ENCODE measurements around the gene PKD1L1.

Gene PKD1L1

DNA sequence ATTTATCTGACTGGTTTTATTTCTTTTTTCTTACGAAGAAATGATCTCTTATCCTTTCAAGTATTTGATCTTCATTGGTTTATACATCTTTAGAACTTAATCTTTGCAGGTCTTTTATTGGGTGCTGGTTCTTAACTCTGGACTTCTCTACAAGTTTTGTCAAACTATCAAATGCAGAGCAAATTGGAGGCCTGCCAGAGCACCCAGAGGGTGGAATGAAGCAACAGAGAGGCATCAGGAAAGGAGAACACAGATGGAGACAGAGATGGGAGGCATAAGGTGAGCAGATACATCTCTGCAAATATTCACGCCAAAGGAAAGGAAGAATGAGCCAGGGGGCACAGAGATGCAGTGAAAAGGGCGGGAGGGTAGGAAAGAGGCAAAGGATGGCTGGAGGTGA lies 130.3 kb downstream of the PKD1L1 start:
- TF ChIP-seq, protein P1, sequence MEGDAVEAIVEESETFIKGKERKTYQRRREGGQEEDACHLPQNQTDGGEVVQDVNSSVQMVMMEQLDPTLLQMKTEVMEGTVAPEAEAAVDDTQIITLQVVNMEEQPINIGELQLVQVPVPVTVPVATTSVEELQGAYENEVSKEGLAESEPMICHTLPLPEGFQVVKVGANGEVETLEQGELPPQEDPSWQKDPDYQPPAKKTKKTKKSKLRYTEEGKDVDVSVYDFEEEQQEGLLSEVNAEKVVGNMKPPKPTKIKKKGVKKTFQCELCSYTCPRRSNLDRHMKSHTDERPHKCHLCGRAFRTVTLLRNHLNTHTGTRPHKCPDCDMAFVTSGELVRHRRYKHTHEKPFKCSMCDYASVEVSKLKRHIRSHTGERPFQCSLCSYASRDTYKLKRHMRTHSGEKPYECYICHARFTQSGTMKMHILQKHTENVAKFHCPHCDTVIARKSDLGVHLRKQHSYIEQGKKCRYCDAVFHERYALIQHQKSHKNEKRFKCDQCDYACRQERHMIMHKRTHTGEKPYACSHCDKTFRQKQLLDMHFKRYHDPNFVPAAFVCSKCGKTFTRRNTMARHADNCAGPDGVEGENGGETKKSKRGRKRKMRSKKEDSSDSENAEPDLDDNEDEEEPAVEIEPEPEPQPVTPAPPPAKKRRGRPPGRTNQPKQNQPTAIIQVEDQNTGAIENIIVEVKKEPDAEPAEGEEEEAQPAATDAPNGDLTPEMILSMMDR (IDR thresholded peaks at IDR 0.05; ENCODE audit: low read depth, low read length, missing control alignments) = no peak
- no peak for DNase-seq (ENCODE audit: low read depth)

DNA sequence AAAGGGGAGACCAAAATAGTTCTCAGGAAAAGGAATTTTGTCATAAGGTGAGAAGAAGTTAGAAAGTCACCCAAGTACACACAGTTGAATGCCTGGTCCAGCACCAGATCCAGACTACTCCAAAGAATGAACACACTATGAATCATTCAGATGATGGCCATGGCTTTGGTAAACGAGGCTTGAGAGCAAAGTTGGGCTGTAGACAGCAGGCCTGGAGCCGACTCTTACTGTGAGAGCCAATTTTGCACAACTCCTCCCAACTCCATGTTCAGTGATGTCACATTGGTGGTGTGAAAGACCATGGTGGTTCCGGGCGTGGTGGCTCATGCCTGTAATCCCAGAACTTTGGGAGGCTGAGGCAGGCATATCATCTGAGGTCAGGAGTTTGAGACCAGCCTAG lies 131.6 kb downstream of the PKD1L1 start:
- no peak for DNase-seq (ENCODE audit: low read depth)
- no peak overlapping the region for H3K4me3 ChIP-seq (ENCODE audit: low read depth, low read length)
- TF ChIP-seq, protein P1 (IDR thresholded peaks at IDR 0.05; ENCODE audit: low read depth, low read length, missing control alignments) = no peak

More for the DNA sequence above, 130.3 kb downstream of the PKD1L1 start:
- H3K4me3 ChIP-seq (ENCODE audit: low read depth, low read length) = no peak overlapping the region

DNA sequence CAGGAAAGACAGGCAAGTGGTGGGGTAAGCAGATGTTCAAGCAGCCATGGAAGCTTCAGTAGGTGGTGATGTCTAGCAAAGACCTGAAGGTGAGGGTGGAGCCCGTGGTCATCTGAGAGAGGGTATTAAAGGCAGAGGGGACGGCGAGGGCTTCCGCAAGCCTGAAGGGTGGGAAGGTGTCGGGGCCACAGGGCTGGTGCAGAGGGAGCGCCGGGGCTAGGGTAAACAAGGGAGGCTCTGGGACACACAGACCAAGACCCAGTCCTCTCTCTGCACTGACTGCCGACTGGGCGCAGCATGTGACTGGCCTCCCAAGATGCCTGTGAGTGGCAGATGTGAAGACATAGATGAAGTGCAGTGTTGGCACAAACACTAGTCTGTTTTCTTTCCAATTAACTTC lies 132.4 kb downstream of the PKD1L1 start:
- TF ChIP-seq, protein P1 (IDR thresholded peaks at IDR 0.05; ENCODE audit: low read depth, low read length, missing control alignments) = no peak

DNA sequence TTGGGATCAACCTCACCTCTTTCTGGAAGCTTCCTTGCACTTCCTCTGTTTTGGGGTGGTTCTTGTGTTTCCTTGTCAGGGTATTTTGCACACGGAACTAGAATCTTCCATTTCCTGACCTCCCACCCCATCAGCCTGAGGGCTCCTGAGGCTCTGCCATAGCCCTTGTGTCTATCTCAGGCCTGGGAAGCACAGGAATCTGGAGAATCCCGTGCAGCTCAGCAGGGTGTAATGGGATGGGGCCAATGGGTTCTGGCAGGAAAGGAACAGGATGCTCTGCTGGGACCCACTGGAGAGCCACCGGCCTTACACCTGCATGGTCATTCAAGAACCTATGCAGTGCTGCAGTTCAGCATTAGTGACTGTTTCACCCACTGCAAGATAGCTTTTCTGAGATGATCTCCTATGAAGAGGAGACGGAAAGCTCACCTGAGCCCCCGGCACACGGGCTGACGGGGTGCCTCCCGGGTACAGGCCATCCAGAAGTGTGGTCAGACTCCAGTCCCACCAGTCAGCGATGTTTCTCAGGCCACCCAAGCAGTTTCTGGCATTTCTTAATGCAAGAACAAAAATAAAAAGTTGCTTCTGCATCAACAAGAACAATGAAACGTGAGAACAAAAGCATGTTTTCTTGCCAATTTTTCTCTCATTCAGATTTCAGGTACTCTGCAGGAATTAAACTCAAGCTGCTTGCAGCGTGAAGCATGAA lies 133.2 kb downstream of the PKD1L1 start:
- TF ChIP-seq, protein P1 (IDR thresholded peaks at IDR 0.05; ENCODE audit: low read depth, low read length, missing control alignments) = no peak
- no peak overlapping the region for H3K4me3 ChIP-seq (ENCODE audit: low read depth, low read length)
- no peak for DNase-seq (ENCODE audit: low read depth)

More for the DNA sequence above, 132.4 kb downstream of the PKD1L1 start:
- no peak overlapping the region for H3K4me3 ChIP-seq (ENCODE audit: low read depth, low read length)
- DNase-seq (ENCODE audit: low read depth) = no peak

DNA sequence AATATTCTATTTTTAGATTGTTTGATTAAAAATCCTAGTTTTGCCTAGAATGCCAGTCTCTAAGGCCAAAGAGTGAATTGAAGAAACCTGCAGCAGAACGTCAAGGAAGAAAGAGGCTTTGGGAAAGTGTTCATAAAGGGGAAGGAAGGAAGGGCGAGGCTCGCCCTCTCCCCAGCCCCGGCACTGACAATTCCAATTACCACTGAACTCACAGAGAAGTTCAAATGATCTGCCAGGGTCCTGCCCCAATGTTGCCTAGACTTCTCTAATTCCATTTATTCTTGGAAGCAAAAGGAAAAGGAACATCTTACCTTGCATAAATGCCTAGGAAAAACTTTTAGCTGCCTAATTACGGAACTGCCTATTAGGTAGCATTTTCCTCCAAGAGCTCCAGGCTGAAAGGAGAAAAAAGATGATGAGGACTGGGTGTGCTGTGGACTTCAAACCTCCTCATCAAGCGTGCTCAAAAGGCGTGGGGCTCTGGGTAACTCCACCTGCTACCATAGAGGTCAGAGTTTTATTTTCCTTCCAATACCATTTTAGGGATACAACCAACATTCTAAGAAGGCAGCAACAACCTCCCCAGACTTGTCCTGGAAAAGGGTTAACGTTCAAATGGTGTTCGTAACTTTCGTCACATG lies 134.5 kb downstream of the PKD1L1 start:
- no peak overlapping the region for H3K4me3 ChIP-seq (ENCODE audit: low read depth, low read length)
- DNase-seq (ENCODE audit: low read depth) = no peak
- TF ChIP-seq, protein P1 (IDR thresholded peaks at IDR 0.05; ENCODE audit: low read depth, low read length, missing control alignments) = no peak

DNA sequence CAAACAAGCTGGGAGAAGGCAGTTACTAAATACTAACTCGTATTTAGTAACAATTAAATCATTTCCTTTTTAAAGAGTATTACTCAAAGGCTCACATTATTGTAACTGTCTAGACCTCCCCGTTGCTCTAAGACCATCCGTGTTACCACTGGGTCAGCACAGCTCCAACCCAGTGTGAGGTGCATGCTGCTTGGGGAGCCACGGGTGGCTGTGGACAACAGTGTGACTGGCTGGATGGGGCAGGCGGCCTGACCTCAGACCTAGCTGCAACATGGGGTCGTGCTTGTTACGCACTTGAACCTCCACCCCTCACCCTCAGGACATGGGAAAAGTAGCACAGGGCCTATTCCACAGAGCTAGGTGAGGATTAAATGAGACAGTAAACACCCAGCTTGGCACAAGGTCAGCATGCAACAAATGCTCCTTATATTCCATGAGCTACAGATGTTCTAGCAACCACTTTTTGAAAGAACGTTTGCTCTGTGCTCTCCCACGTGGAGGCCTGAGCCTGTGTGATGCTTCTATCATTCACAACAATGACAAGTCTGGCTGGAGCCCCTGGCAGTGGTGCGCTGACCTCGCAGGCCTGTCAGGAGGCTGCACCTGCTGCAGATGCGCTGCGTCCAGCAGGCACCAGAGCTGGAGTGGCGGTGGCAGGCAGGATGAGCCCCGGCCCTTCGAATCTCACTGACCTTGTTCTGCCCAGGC lies 135.7 kb downstream of the PKD1L1 start:
- no peak for DNase-seq (ENCODE audit: low read depth)
- TF ChIP-seq, protein P1 (IDR thresholded peaks at IDR 0.05; ENCODE audit: low read depth, low read length, missing control alignments) = no peak
- no peak overlapping the region for H3K4me3 ChIP-seq (ENCODE audit: low read depth, low read length)
